ENCODE results near the gene CFAP74. TPM values are rescaled to one million over a fixed set of nuclear protein-coding genes. Genes with fewer than 3 reads are reported as not detected.

CFAP74 gene
- total and polyA plus RNA-seq, 2 experiments from 2014 or later: not detected

GRCh38 chr1:1957533-1957961 is 46.0 kb downstream of the CFAP74 start:
- Histone ChIP-seq H2AFZ (no peak overlapping the region), H3K79me2 (no peaks in the 10 kb centered on the region), H3K27ac (no peak overlapping the region), H4K20me1 (ENCODE audit: insufficient read depth, poor library complexity, severe bottlenecking) (no peaks in the 10 kb centered on the region), H3K36me3 (replicated peaks; ENCODE audit: insufficient read depth, low read depth) (no peaks in the 10 kb centered on the region), H3K4me1 (ENCODE audit: insufficient read depth) (peaks cover 9% of the 10 kb centered on the region), H3K4me3 (no peak overlapping the region), H3K4me2 (no peak overlapping the region), H3K9me3 (ENCODE audit: low read depth) (no peaks in the 10 kb centered on the region), H3K9me2 (replicated peaks; ENCODE audit: insufficient read depth) (no peaks in the 10 kb centered on the region), H3K27me3 (no peaks in the 10 kb centered on the region)
- WGBS (ENCODE audit: low lambda C conversion rate, missing lambda C conversion rate): 81% methylated on average over 20 of the region's 22 CpGs
- TF ChIP-seq EZH2 (IDR thresholded peaks at IDR 0.05; ENCODE audit: borderline replicate concordance) (no peak), EZH2phosphoT487 (IDR thresholded peaks at IDR 0.05; ENCODE audit: low read depth, severe bottlenecking, unreplicated experiment) (no peak), CTCF (IDR thresholded peaks at IDR 0.05; ENCODE audit: poor library complexity) (no peak)
- DNase-seq (ENCODE audit: low spot score): no peak

GRCh38 chr1:1956586-1957532 is 46.7 kb downstream of the CFAP74 start:
- Histone ChIP-seq H3K4me1 (ENCODE audit: insufficient read depth) (peaks cover 9% of the 10 kb centered on the region), H3K9me3 (ENCODE audit: low read depth) (no peaks in the 10 kb centered on the region), H2AFZ (no peak overlapping the region), H3K4me3 (no peak overlapping the region), H3K4me2 (no peak overlapping the region), H3K79me2 (no peaks in the 10 kb centered on the region), H3K9me2 (replicated peaks; ENCODE audit: insufficient read depth) (no peaks in the 10 kb centered on the region), H4K20me1 (ENCODE audit: insufficient read depth, poor library complexity, severe bottlenecking) (no peaks in the 10 kb centered on the region), H3K36me3 (replicated peaks; ENCODE audit: insufficient read depth, low read depth) (no peaks in the 10 kb centered on the region), H3K27ac (no peak overlapping the region), H3K27me3 (no peaks in the 10 kb centered on the region)
- WGBS (ENCODE audit: low lambda C conversion rate, missing lambda C conversion rate): 96% methylated on average over 37 of the region's 38 CpGs
- no peak for DNase-seq (ENCODE audit: low spot score)
- TF ChIP-seq CTCF (IDR thresholded peaks at IDR 0.05; ENCODE audit: poor library complexity): no peak
- no peak for TF ChIP-seq EZH2 (IDR thresholded peaks at IDR 0.05; ENCODE audit: borderline replicate concordance)
- no peak for TF ChIP-seq EZH2phosphoT487 (IDR thresholded peaks at IDR 0.05; ENCODE audit: low read depth, severe bottlenecking, unreplicated experiment)

- Histone ChIP-seq H3K4me3 (no peak overlapping the region), H3K9me2 (replicated peaks; ENCODE audit: insufficient read depth) (no peaks in the 10 kb centered on the region), H3K79me2 (no peaks in the 10 kb centered on the region), H3K27ac (no peak overlapping the region), H3K27me3 (no peaks in the 10 kb centered on the region), H3K4me1 (ENCODE audit: insufficient read depth) (peaks cover 9% of the 10 kb centered on the region), H3K36me3 (replicated peaks; ENCODE audit: insufficient read depth, low read depth) (no peaks in the 10 kb centered on the region), H3K9me3 (ENCODE audit: low read depth) (no peaks in the 10 kb centered on the region), H3K4me2 (no peak overlapping the region), H2AFZ (no peak overlapping the region), H4K20me1 (ENCODE audit: insufficient read depth, poor library complexity, severe bottlenecking) (no peaks in the 10 kb centered on the region)
- DNase-seq (ENCODE audit: low spot score): no peak
- WGBS (ENCODE audit: low lambda C conversion rate, missing lambda C conversion rate): 83% methylated on average over 7 of the region's 7 CpGs
- TF ChIP-seq EZH2phosphoT487 (IDR thresholded peaks at IDR 0.05; ENCODE audit: low read depth, severe bottlenecking, unreplicated experiment): no peak
- no peak for TF ChIP-seq CTCF (IDR thresholded peaks at IDR 0.05; ENCODE audit: poor library complexity)
- TF ChIP-seq EZH2 (IDR thresholded peaks at IDR 0.05; ENCODE audit: borderline replicate concordance): no peak
Measured at GRCh38 chr1:1956101-1956500, 47.5 kb downstream of the CFAP74 start.
